Mesendoderm (in vitro differentiated cells): ENCODE measurements around the gene OR5K4.

Experiments
- DNase-seq: peaks from one replicate; pipeline ENCODE4 v3.0.0; 2013
- H2AK5ac ChIP-seq: 2 replicates; pipeline ENCODE4 v1.6.1; 2013; ENCODE audit warnings: low read length, inconsistent platforms
- H2BK120ac ChIP-seq: 2 replicates; pipeline ENCODE4 v1.6.1; 2013; ENCODE audit warnings: low read depth, mild to moderate bottlenecking, low read length, moderate library complexity, mixed read lengths
- H2BK15ac ChIP-seq: replicated peaks from 2 replicates; pipeline ENCODE4 v1.6.1; 2013; ENCODE audit warnings: low read depth, mild to moderate bottlenecking, moderate library complexity
- H2BK5ac ChIP-seq: 2 replicates; pipeline ENCODE4 v1.6.1; 2013; ENCODE audit warnings: low read length, inconsistent platforms
- H3K18ac ChIP-seq: 2 replicates; pipeline ENCODE4 v1.6.1; 2013; ENCODE audit warnings: mild to moderate bottlenecking, low read length, mixed read lengths
- H3K23ac ChIP-seq: one replicate; pipeline ENCODE4 v1.6.1; 2013; ENCODE audit warnings: low read length
- H3K27ac ChIP-seq: 2 replicates; pipeline ENCODE4 v1.5.1; 2013; ENCODE audit warnings: low read depth, mild to moderate bottlenecking, inconsistent platforms, low read length, moderate library complexity
- H3K27me3 ChIP-seq: 2 replicates; pipeline ENCODE4 v1.6.1; 2013; ENCODE audit warnings: low read length, control low read depth, mild to moderate bottlenecking, inconsistent platforms; ENCODE audit not compliant: insufficient read depth, poor library complexity
- H3K36me3 ChIP-seq: 2 replicates; pipeline ENCODE4 v1.6.1; 2013; ENCODE audit warnings: low read length, inconsistent platforms; ENCODE audit not compliant: control insufficient read depth, insufficient read depth
- H3K4ac ChIP-seq: one replicate; pipeline ENCODE4 v1.6.1; 2013; ENCODE audit warnings: low read depth, mild to moderate bottlenecking, low read length, moderate library complexity
- H3K4me1 ChIP-seq: 2 replicates; pipeline ENCODE4 v1.6.1; 2013; ENCODE audit warnings: low read depth, low read length, inconsistent platforms; ENCODE audit not compliant: control insufficient read depth
- H3K4me2 ChIP-seq: 2 replicates; pipeline ENCODE4 v1.6.1; 2013; ENCODE audit warnings: low read length
- H3K4me3 ChIP-seq: 2 replicates; pipeline ENCODE4 v1.5.1; 2013; ENCODE audit warnings: mild to moderate bottlenecking, low read length
- H3K56ac ChIP-seq: one replicate; pipeline ENCODE4 v1.6.1; 2013; ENCODE audit warnings: low read length
- H3K79me1 ChIP-seq: 2 replicates; pipeline ENCODE4 v1.6.1; 2013; ENCODE audit warnings: low read length, inconsistent platforms
- H3K79me2 ChIP-seq: 2 replicates; pipeline ENCODE4 v1.6.1; 2013; ENCODE audit warnings: mild to moderate bottlenecking, low read length; ENCODE audit not compliant: control insufficient read depth, insufficient read depth
- H3K9ac ChIP-seq: 2 replicates; pipeline ENCODE4 v1.6.1; 2013; ENCODE audit warnings: low read length, inconsistent platforms
- H4K5ac ChIP-seq: one replicate; pipeline ENCODE4 v1.6.1; 2013; ENCODE audit warnings: low read length
- H4K8ac ChIP-seq: one replicate; pipeline ENCODE4 v1.6.1; 2013; ENCODE audit warnings: low read depth, mild to moderate bottlenecking, control low read depth, low read length, moderate library complexity
- WGBS: extraction: QIAGEN DNeasy Blood & Tissue Kit; methylation state at CpG from one replicate; pipeline ENCODE4 v1.1.7; 2013; ENCODE audit warnings: low lambda C conversion rate, missing lambda C conversion rate; ENCODE audit not compliant: insufficient coverage; ENCODE audit errors: extremely low coverage; 5-methylcytosine and 5-hydroxymethylcytosine counted together

OR5K4 gene

GRCh38 chr3:98359993-98360675 lies 6.5 kb downstream of the OR5K4 start:
- H3K4me1 ChIP-seq = no peaks in the 10 kb centered on the region
- H2BK15ac ChIP-seq = no peak overlapping the region
- no peak overlapping the region for H3K18ac ChIP-seq
- H4K8ac ChIP-seq = no peak overlapping the region
- H3K27me3 ChIP-seq = no peaks in the 10 kb centered on the region
- H4K5ac ChIP-seq = no peak overlapping the region
- no peak overlapping the region for H2BK5ac ChIP-seq
- no peak overlapping the region for H3K56ac ChIP-seq
- WGBS = no CpG with 5 or more reads among the region's 1 CpG
- no peak overlapping the region for H3K4me2 ChIP-seq
- H3K27ac ChIP-seq = no peak overlapping the region
- H3K79me1 ChIP-seq = no peaks in the 10 kb centered on the region
- H3K23ac ChIP-seq = no peak overlapping the region
- H3K36me3 ChIP-seq = no peaks in the 10 kb centered on the region
- no peak overlapping the region for H3K9ac ChIP-seq
- H3K4ac ChIP-seq = peak overlapping the region; percentile 31
- no peaks in the 10 kb centered on the region for H3K79me2 ChIP-seq
- DNase-seq = peak; percentile 70
- H3K4me3 ChIP-seq = no peak overlapping the region
- no peak overlapping the region for H2BK120ac ChIP-seq
- no peak overlapping the region for H2AK5ac ChIP-seq

DNA sequence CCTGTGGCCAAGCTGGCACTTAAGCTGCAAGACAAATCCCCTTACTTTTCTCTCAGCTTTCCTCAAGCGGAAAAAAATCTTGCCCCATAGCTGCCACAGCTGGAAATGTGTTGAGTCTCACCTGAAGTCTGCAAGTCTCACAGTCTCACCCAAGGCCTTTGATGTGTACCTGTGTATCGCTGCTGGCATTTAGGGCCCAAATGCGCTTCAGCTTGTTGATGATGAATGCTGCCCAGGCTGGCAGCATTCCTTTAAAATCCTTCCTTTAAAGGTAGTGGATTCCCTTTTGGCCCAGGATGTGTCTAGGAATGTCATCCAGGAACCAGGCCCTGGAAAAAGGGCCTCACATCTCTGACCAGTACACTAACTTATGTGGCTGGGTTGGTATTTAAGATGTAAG lies 7.0 kb downstream of the OR5K4 start:
- Histone ChIP-seq H2AK5ac (no peak overlapping the region), H3K79me2 (no peaks in the 10 kb centered on the region), H4K8ac (no peak overlapping the region), H2BK120ac (no peak overlapping the region), H3K4me1 (no peaks in the 10 kb centered on the region), H4K5ac (no peak overlapping the region), H3K9ac (no peak overlapping the region), H3K56ac (no peak overlapping the region), H3K4ac (no peak overlapping the region), H3K23ac (no peak overlapping the region), H2BK5ac (no peak overlapping the region), H2BK15ac (no peak overlapping the region), H3K27ac (no peak overlapping the region), H3K79me1 (no peaks in the 10 kb centered on the region), H3K18ac (no peak overlapping the region), H3K4me3 (no peak overlapping the region), H3K27me3 (no peaks in the 10 kb centered on the region), H3K4me2 (no peak overlapping the region), H3K36me3 (no peaks in the 10 kb centered on the region)
- peak; percentile 3 for DNase-seq
- no CpG with 5 or more reads among the region's 3 CpGs for WGBS

DNA sequence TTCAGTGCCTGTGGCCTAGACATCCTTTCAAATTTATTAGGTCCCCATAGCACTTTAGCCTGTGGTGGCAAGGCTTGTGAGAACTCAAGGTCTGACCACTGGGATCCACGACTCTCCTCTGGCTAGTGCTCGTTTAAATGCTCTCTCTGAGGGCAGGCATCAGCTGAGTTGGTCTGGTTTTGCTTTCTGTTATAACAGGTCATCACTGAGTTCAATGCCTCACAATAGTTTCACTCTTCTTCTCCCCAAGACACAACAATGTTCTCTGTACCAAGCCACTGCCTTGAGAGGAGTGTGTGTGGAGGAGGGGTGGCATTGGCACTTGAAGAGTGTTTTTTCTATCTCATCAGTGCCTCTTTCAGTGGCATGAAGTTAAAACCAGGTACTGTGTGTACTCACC lies 7.6 kb downstream of the OR5K4 start:
- Histone ChIP-seq H3K4me1 (no peaks in the 10 kb centered on the region), H3K23ac (no peak overlapping the region), H3K18ac (no peak overlapping the region), H3K27ac (no peak overlapping the region), H3K9ac (no peak overlapping the region), H4K5ac (no peak overlapping the region), H3K4me3 (no peak overlapping the region), H3K79me1 (no peaks in the 10 kb centered on the region), H3K27me3 (no peaks in the 10 kb centered on the region), H3K4me2 (no peak overlapping the region), H2BK15ac (no peak overlapping the region), H4K8ac (no peak overlapping the region), H2BK5ac (no peak overlapping the region), H3K79me2 (no peaks in the 10 kb centered on the region), H3K4ac (no peak overlapping the region), H3K36me3 (no peaks in the 10 kb centered on the region), H2AK5ac (no peak overlapping the region), H2BK120ac (no peak overlapping the region), H3K56ac (no peak overlapping the region)
- WGBS = no CpG with 5 or more reads among the region's 2 CpGs
- no peak for DNase-seq

DNA sequence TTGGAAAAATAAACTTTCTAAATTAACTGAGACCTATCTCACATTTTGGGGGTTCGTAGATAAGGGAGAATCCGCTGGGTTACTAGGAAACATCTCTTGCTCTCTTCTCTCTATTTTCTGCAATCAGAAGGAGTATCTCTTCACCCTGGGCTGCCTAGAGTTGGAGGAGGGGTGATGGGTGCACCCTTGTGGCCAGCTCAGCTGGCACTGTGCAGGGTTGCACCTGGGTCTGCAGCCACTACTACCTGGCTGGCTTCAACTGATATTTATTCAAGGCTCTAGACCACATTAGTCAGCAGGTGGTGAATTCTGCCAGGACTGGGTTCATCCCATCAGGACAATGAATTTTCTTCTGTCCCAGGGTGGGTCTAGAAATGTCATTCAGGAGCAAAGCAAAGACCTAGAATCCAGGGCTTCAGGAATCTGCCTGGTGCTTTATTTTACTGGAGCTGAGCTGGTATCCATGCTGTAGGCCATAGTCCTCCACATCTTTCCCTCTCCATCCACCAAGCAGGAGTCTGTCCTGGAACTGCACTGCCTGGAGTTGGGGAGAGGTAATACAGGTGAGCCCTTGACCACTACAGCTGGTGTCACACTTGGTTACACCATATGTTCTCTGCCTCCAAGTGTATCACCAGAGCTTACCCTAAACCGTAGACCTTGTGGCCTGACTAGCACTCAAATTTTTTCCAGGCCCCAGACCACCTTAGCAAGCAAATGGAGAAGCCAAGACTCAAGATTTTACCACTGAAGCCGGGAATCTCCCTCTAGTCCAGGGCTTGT lies 14.0 kb downstream of the OR5K4 start:
- Histone ChIP-seq H3K18ac (no peak overlapping the region), H3K4me1 (no peaks in the 10 kb centered on the region), H3K4me3 (no peak overlapping the region), H4K5ac (no peak overlapping the region), H3K36me3 (no peaks in the 10 kb centered on the region), H3K4me2 (no peak overlapping the region), H3K4ac (no peak overlapping the region), H2BK15ac (no peak overlapping the region), H3K27me3 (no peaks in the 10 kb centered on the region), H3K23ac (no peak overlapping the region), H3K56ac (no peak overlapping the region), H3K79me2 (no peaks in the 10 kb centered on the region), H3K9ac (no peak overlapping the region), H3K79me1 (no peaks in the 10 kb centered on the region), H2AK5ac (no peak overlapping the region), H3K27ac (no peak overlapping the region), H2BK5ac (no peak overlapping the region), H2BK120ac (no peak overlapping the region), H4K8ac (no peak overlapping the region)
- no peak for DNase-seq
- WGBS = no CpG with 5 or more reads among the region's 4 CpGs

DNA sequence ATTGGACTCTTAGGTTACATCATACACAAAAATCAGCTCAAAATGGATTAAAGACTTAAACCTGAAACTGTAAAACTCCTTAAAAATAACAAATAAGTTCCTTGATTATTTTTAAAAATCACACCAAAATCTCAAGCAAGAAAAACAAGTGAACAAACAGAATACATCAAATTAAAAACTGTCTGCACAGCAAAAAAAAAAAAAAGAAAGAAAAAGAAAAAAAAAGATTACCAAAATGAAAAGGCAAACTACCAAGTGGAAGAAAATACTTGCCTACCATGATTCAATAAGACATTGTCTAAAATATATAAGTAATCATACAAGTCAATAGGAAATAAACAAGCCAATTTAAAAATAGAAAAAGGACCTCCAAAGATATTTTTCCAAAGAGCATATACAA lies 17.5 kb downstream of the OR5K4 start:
- no peaks in the 10 kb centered on the region for H3K27me3 ChIP-seq
- H3K56ac ChIP-seq = no peak overlapping the region
- H3K9ac ChIP-seq = no peak overlapping the region
- no peaks in the 10 kb centered on the region for H3K79me2 ChIP-seq
- no peak overlapping the region for H3K4ac ChIP-seq
- no peak for DNase-seq
- H2BK5ac ChIP-seq = no peak overlapping the region
- H2AK5ac ChIP-seq = no peak overlapping the region
- H4K8ac ChIP-seq = no peak overlapping the region
- no peak overlapping the region for H2BK15ac ChIP-seq
- H3K4me1 ChIP-seq = no peaks in the 10 kb centered on the region
- H4K5ac ChIP-seq = no peak overlapping the region
- no peak overlapping the region for H3K18ac ChIP-seq
- no peaks in the 10 kb centered on the region for H3K79me1 ChIP-seq
- H3K27ac ChIP-seq = no peak overlapping the region
- no peak overlapping the region for H3K4me2 ChIP-seq
- H3K36me3 ChIP-seq = no peaks in the 10 kb centered on the region
- H2BK120ac ChIP-seq = no peak overlapping the region
- no peak overlapping the region for H3K4me3 ChIP-seq
- H3K23ac ChIP-seq = no peak overlapping the region

GRCh38 chr3:98371853-98372252 lies 18.2 kb downstream of the OR5K4 start:
- Histone ChIP-seq H3K4me2 (no peak overlapping the region), H2BK5ac (no peak overlapping the region), H3K27ac (no peak overlapping the region), H3K4me3 (no peak overlapping the region), H4K5ac (no peak overlapping the region), H3K4ac (no peak overlapping the region), H3K36me3 (no peaks in the 10 kb centered on the region), H3K9ac (no peak overlapping the region), H2BK120ac (no peak overlapping the region), H3K27me3 (no peaks in the 10 kb centered on the region), H2AK5ac (no peak overlapping the region), H3K18ac (no peak overlapping the region), H3K79me1 (no peaks in the 10 kb centered on the region), H3K79me2 (no peaks in the 10 kb centered on the region), H3K23ac (no peak overlapping the region), H2BK15ac (no peak overlapping the region), H4K8ac (no peak overlapping the region), H3K56ac (no peak overlapping the region), H3K4me1 (no peaks in the 10 kb centered on the region)
- DNase-seq = no peak
